HG02840 (cell line): ENCODE results near the gene APEX1.
"Not testable (repeated sequence)": the region's sequence is repeated elsewhere in the genome, so short reads cannot be mapped to it uniquely, and the experiment has no call there.

ENCODE experiments used
- ATAC-seq: cut with Tn5 transposase; IDR thresholded peaks from one replicate; pipeline ENCODE4 v1.9.1; 2021; ENCODE audit warnings: mild to moderate bottlenecking, moderate library complexity, moderate number of reproducible peaks; ENCODE audit not compliant: unreplicated experiment, low FRiP score

The APEX1 gene

GRCh38 chr14:20472536-20473169 is 17.6 kb downstream of the APEX1 start:
- no peak for ATAC-seq

- ATAC-seq: no peak
These were observed 21.8 kb downstream of the APEX1 start for GRCh38 chr14:20476776-20477175.

GRCh38 chr14:20477211-20477876 is 22.3 kb downstream of the APEX1 start:
- ATAC-seq: no peak

- no peak for ATAC-seq
These were observed 23.9 kb downstream of the APEX1 start for GRCh38 chr14:20478894-20479293.

- no peak for ATAC-seq
These were observed 27.4 kb downstream of the APEX1 start for GRCh38 chr14:20482382-20482781.

GRCh38 chr14:20485900-20486299 is 30.9 kb downstream of the APEX1 start:
- no peak for ATAC-seq

GRCh38 chr14:20486684-20487395 is 31.8 kb downstream of the APEX1 start:
- ATAC-seq: no peak

- ATAC-seq: no peak
These were observed 32.3 kb downstream of the APEX1 start for GRCh38 chr14:20487396-20487725.

- no peak for ATAC-seq
These were observed 34.3 kb downstream of the APEX1 start for GRCh38 chr14:20489093-20489994.

GRCh38 chr14:20490563-20490962 is 35.5 kb downstream of the APEX1 start:
- ATAC-seq: no peak

GRCh38 chr14:20492486-20492885 is 37.5 kb downstream of the APEX1 start:
- no peak for ATAC-seq

GRCh38 chr14:20493634-20494033 is 38.6 kb downstream of the APEX1 start:
- no peak for ATAC-seq

- ATAC-seq: no peak
These were observed 40.1 kb downstream of the APEX1 start for GRCh38 chr14:20494935-20495766.

GRCh38 chr14:20498622-20499021 is 43.6 kb downstream of the APEX1 start:
- no peak for ATAC-seq

- no peak for ATAC-seq
These were observed 44.1 kb downstream of the APEX1 start for GRCh38 chr14:20499108-20499507.

GRCh38 chr14:20499881-20500280 is 44.9 kb downstream of the APEX1 start:
- ATAC-seq: no peak

GRCh38 chr14:20501346-20501745 is 46.3 kb downstream of the APEX1 start:
- ATAC-seq: no peak

- no peak for ATAC-seq
These were observed 48.9 kb downstream of the APEX1 start for GRCh38 chr14:20503898-20504297.

- ATAC-seq: not testable (repeated sequence)
These were observed 51.2 kb downstream of the APEX1 start for GRCh38 chr14:20506276-20506675.

- not testable (repeated sequence) for ATAC-seq
These were observed 51.7 kb downstream of the APEX1 start for GRCh38 chr14:20506752-20507151.
